Stimulated activated CD4-positive, alpha-beta T cell treated with anti-CD3 and anti-CD28 coated beads, Interleukin-4, amount 100 ng/mL, for 1 hour (primary cell): ENCODE measurements around the gene C1S.
"Not testable (repeated sequence)": the region's sequence is repeated elsewhere in the genome, so short reads cannot be mapped to it uniquely, and the experiment has no call there.

Source experiments
- DNase-seq: peaks from one replicate; pipeline ENCODE4 v3.0.0-alpha.2; 2020

The C1S gene

DNA sequence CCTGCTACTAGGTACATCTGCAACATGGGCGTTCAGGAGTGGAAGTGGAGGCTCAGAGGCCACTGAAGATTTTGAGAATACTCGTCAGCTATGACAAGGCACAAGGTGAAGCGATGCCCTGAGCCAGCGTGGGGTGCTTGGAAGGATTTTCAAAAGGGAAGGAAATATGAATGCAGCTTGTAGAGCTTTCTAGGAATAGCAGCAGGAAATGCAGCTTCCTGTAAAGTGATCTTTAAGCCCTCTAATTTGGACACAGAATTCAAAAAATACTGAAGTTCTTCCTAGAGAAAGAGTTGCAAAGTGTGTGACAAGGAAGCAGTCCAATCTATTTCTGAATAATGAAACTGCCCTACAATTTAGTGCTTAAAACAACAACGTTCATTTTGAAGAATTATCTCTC lies 13.2 kb upstream of the C1S start:
- no peak for DNase-seq

DNA sequence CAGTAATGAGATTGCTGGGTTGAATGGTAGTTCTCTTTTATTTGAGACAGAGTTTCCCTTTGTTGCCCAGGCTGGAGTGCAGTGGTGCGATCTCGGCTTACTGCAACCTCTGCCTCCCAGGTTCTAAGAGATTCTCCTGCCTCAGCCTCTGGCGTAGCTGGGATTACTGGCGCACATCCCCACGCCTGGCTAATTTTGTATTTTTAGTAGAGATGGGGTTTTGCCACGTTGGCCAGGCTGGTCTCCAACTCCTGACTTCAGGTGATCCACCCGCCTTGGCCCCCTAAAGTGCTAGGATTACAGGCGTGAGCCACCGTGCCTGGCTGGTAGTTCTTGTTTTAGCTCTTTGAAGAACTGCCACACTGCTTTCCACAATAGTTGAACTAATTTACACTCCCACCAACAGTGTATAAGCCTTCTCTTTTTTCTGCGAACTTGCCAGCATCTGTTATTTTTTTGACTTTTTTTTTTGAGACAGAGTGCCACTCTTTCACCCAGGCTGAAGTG lies 11.0 kb upstream of the C1S start:
- DNase-seq: not testable (repeated sequence)

DNA sequence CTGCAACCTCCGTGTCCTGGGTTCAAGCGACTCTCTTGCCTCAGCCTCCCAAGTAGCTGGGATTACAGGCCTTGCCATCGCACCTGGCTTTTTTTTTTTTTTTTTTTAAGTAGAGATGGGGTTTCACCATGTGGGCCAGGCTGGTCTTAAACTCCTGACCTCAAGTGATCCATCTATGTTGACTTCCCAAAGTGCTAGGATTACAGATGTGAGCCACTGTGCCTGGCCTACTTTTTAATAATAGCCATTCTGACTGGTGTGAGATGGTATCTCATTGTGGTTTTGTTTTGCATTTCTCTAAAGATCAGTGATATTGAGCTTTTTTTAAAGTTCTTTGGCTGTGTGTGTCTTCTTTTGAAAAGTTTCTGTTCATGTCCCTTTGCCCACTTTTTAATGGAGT lies 10.5 kb upstream of the C1S start:
- not testable (repeated sequence) for DNase-seq

DNA sequence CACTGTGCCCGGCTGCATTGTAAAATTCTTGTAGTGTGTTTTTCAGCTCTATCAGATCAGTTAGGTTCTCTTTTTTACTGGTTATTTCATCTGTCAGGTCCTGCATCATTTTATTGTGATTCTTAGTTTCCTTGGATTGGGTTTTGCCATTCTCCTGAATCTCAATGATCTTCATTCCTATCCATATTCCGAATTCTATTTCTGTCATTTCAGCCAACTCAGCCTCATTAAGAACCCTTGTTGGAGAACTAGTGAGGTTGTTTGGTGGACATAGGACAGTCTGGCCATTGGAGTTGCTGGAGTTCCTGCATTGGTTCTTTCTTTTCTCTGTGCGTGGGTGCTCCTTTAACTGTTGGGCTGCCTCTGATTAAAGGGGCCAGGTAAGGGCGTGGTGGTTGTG lies 5.6 kb upstream of the C1S start:
- DNase-seq: no peak

DNA sequence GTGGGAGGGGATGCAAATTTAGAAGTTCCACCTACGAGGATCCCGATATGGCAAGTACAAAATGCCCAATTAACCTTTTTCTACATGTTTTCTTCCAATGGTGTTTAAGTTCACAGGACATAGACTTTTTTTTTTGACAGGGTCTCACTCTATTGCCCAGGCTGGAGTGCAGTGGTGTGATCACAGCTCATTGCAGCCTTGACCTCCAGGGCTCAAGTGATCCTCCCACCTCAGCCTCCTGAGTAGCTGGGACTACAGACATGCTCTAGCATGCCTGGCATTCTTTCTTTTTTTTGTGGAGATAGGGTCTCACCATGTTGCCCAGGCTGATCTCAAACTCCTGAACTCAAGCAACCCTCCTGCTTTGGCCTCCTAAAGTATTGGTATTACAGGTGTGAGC lies 4.8 kb upstream of the C1S start:
- not testable (repeated sequence) for DNase-seq

DNA sequence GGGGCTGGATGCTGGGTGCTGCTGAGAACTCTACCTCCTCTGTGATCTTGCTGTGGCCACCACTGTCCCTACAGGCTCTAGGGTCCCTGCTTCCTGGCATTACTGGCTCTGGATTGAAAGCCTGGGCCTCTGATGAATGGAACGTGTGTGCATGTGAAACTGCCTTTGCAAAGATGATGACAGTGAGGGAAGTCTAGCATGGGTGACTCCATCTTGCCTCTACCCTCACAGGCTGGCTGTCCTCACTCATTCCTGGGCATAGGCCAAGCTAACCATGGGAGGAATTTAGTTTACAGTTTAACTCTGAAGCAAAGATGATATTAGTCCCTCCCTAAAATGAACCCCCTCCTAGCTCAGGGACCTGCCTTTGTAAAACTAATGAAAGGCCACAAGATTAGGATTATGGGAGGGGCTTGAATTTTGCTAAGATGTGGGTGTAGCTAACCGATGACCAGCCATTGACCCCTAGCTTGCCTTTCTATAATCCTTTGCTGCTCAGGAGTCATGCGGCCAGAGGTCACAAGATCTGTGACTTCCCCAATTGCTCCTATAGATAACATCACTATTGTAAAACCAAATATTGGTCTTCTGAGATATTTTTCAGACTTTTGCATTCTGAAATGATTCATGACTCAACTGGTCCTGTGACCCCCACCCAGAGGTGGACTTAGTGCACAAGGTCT lies 2.2 kb upstream of the C1S start:
- DNase-seq: no peak

DNA sequence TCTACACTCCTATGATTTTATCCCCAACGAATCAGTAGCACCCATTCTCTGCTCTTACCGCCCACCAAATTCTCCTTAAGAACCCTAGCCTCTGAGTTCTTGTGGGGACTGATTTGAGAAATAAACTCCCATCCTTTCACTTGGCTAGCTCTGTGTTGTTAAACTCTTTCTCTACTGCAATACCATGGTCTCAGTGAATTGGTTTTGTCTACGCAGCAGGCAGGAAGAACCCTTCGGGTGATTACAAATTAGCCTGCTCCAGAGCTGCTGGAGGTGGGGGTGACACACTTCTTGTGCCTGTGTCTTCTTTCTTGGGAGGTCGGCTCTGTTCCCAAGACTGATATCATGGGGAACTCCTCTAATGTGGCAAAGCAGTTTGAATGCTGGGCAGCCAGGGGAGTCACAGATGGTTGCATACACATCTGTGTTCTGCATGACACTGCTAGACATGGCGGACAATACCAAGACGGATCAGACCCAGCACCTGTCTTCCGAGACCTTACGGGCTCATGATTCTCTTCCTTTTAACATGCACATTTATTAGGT lies 1.6 kb upstream of the C1S start:
- DNase-seq: no peak

DNA sequence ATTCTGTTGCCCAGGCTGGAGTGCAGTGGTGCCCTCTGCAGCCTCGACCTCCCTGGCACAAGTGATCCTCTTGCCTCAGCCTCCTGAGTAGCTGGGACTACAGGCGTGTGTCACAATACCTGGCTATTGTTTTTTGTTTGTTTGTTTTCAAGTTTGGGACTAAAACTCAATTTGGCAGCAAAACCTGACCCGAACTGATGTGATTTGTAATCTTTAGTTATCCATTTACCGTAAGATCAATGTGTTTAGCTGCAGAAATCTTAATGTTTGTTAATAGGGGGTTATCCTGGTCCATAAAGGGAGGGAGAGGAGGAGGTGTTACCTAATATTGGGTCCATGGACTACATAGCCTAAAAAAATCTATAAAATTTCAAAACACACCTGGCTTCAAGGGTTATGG lies 738 bp upstream of the C1S start:
- DNase-seq: no peak

DNA sequence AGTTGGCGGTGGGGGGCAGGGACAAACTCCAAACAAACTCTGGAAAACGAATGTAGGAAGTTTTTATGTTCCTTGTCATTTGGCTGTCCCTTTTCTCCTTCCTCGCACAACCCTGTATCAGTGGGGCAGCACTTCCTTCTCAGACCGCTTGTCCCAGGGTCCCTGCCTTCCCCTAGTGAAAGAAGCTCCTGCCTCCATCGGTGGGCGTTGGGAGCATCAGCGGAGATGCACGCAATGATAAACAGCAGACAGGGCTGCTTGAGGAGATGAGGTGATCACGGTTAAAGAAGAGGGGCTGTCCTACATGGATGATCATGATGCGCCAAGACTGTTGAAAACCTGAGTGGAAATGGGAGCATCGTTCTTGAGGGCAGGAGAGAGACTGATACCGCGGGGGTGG lies 620 bp downstream of the C1S start:
- no peak for DNase-seq

DNA sequence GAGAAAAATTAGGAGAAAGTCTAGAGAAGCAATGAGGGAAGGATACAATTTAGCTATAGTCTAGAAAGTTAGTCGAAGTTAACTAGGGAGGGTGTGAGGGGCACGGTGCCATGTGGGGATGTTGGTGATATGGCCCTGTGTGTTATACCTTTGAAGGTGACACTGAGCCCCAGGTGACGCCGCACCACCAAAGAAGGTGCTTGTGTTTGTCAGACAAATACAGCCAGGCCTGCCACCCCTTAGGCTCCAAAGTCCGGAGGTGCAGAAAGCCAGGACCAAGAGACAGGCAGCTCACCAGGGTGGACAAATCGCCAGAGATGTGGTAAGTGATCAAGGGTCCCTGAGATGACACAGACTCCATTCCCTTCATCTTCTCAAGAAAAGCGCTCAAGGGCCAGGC lies 1.1 kb downstream of the C1S start:
- DNase-seq: no peak

DNA sequence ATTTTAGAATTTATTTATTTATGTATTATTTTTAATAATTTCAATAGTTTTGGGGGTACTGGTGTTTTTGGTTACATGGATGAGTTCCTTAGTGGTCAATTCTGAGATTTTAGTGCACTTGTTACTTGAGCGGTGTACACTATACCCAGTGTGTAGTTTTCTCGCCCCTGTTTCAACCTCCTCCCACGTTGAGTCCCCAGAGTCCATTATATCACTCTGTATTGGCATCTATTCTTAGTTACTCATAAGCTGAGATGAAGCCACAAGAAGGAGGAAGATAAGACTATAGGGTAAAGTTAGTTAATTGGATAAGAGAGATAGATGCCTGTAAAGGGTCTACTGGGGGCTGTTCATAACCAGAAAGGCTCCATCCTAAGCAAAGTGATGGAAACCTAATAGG lies 4.0 kb downstream of the C1S start:
- no peak for DNase-seq

DNA sequence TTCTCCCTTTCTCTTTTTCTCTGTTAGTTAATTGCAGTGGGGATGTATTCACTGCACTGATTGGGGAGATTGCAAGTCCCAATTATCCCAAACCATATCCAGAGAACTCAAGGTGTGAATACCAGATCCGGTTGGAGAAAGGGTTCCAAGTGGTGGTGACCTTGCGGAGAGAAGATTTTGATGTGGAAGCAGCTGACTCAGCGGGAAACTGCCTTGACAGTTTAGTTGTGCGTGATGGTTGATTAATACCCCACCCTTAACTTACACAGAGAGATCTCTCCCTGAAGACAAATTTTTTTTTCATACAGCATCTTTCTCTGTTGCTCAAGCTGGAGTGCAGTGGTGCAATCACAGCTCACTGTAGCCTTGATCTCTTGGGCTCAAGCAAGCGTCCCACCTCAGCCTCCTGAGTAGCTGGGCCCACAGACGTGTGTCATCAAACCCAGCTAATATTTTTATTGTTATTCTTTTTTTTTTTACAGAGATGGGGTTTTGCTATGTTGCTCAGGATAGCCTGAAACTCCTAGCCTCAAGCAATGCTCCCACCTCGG lies 4.6 kb downstream of the C1S start:
- DNase-seq: no peak

DNA sequence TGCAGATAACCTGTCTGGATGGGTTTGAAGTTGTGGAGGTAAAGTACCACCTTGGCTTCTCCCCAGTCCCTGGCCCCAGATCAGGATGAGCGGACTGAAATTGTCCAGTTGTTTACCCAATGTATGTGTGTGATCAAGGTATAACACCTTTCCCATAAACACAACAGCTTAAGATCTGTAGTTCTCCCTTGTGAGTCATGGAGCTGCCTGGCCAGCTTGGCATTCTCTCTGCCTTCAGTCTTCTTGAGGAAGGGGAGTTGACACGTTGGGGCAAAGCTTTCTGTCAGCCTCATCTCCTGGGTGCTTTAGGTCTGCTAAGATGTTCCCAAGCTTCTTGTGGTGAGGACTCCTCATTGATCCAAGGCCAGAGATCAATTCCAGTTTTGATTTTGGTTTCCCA lies 6.1 kb downstream of the C1S start:
- DNase-seq: no peak

DNA sequence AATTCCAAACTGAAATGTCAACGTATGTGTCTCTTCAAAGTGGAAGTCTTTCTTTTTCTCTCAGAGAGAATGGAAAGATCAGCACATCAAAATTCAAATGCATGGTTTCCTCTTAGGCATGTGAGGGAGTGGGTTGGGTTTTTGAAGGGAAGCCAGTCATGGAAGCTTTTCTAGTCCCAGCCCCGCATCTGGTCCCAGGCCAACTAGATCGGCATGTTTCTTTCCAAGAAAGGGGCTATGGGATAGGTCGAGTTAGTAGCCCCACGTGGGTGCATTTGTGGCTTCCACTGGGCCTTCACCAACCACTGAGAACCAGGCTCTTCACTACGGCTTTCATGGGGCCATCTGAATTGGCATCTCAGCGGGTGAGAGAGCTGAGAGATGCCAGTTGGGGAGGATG lies 6.6 kb downstream of the C1S start:
- no peak for DNase-seq

DNA sequence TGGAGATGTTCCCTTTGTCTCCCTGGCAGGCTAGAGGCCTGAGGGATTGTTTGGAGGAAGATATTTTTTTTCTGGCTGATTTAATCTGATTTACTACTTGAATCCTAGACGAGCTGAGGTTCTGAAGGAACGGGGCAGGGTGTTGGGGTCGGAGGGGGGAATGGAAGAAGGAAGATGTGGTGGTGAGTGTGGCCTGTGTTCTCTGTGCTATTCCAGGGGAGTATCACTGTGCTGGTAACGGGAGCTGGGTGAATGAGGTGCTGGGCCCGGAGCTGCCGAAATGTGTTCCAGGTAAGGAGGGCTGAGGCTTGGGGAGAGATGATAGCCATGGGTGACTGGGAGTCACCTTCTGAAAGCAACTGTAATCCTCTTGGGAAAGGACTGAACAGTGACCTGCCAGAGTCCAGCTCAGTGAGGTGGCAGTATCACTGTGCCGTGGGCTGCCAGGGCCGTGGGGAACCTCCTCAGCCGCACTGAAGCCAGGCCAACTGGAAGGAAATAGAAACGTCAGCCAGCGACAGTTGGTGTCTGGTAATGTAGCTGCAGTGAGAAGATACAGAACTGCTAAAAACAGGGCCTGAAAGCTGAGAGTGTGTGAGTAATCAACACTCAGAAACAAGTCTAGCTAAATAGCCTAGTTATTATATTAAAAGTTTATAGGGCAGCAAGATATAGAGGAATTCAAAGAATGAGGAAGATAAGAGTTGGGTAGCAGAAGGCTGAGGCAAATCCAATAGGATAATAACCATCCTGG lies 7.9 kb downstream of the C1S start:
- DNase-seq: no peak

DNA sequence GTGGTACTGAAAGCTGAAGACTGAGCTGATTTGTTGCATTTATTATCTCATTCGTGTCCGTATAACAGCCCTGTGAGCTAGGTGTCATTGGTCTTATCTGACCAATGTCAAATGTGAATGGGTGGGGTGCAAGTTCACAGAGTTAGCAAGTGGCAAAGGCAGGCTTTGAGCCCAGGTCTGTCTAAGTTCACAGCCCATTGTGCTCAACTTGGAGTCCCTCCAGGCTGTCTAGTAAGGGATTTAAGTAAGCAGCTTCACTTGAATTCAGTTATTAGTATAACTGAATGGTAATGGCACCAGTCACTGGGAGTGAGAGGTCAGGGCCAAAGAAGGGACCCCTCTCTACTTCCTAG lies 8.5 kb downstream of the C1S start:
- DNase-seq: no peak

DNA sequence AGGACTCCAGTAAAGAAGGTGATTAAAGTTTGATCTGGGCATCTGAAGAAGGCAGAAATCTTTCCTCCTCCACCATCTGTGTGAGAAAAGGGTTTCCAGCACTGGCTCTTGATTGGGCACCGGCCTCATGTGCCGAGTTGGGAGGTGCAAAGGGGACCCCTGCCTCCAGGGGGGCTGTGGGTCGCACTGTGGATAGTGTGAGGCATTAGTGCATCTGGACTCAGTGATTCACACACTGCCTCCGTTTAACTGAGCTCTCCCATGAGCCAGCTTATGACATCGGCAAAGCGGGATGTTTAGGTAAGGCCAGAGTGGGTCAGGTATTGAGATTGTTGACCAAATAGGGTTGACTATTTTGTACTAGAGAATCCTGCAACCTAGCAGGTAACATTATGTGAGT lies 8.9 kb downstream of the C1S start:
- DNase-seq: no peak

DNA sequence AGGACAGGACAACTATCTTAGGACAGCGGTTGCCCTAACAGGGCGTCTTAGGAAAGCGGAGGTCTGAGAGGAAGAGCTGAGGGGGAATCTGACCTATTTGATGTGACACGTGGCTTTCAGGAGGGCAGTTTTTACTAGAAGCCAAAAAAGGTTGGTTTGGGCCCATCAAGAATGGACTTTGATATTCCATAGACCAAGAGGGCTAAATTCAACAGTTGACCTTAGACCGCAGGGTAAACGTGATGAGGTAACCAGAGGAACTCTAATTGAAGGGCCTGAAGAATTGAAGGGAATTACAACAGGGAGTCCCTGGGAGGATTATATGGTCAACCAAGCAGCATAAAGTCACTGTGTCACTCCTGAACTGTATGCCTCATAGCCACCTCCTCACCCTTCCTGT lies 11.5 kb downstream of the C1S start:
- DNase-seq: no peak

DNA sequence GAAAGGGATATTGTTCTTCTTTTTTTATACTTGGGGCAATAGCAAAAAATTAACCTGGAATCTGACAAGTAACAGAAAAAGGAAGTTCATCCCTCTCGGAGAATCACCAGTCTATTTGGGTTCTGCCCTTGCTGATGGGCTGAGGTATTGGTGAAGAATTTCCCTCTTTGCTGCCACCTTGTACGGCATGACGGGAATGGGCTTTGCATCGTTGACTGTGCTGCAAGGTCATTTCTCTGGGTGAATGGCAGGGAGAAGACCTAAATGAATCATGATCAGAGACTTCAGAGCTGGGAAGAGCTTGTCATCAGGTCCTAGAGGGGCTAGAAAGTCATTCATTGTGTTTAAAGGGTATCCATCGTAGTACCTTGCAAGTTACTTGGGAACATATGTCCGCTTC lies 12.0 kb downstream of the C1S start:
- no peak for DNase-seq

DNA sequence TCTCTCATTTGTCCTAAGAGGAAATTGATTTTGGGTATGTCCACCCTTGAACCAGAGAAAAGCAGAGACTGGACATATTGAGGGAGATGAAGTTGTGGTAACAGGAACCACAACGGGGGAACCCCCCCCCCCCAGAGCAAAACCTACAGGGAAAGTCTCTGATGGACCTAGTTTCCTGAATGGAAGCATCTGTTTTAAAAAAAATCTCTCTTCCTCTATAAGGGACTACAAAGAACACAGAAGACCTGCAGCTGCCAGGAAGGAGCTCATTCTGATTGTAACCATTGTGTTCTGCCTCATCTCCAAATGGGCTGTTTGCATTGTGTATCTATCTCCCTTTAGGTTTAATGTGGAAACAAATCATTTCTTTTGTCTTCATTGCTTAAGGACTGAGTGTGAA lies 13.4 kb downstream of the C1S start:
- no peak for DNase-seq

DNA sequence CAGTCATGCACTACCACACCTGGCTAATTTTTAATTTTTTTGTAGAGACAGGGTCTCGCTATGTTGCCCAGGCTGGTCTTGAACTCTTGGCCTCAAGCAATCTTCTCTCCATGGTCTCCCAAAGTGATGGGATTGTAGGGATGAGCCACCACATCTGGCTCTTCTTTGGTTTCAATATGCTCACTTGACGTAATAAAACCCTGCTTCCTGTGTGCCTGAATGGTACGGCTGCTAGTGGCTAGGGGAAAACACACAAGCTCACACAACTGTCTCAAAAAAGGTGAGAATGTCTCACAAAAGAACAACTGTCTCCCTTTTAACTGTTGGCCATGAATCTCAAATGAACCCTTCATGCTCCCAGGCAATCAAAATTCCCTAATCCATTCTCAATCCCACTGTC lies 15.0 kb downstream of the C1S start:
- DNase-seq: no peak

DNA sequence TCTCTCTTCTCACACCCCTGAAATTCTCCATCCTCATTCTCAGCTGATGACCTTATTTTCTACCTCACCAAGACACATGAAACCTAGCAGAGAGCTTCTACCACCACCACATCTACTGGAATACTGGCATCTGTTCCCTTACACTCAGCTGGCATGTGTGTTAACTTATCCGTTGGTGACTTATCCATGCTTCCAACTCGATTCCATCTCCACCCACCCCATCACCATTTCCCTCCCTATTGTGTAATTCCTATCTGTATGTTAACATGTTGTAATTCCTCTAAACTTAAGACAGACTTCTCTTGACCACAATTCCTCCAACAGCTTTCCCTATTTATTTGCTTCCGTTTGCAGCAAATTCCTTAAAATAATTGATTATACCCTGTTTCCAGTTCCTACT lies 15.4 kb downstream of the C1S start:
- no peak for DNase-seq

DNA sequence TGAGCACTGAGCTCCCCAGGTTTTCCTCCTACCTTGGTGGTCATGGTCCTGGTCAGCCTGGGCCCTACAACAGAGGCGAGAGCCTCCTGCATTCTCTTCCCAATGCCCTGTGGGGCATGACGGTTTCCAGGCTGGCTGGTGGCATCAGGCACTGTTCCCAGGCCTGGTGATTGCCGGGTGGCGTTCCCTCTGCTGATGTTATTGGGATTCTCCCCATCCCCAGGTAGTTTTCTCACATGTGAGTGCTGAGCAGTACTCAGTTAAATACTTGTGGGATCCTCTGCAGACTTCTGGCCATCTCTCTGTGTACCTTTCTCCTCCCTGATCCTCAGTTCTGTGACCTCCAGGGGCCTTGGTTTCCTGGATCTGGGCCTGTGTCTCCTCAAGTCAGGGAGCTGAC lies 16.0 kb downstream of the C1S start:
- no peak for DNase-seq

DNA sequence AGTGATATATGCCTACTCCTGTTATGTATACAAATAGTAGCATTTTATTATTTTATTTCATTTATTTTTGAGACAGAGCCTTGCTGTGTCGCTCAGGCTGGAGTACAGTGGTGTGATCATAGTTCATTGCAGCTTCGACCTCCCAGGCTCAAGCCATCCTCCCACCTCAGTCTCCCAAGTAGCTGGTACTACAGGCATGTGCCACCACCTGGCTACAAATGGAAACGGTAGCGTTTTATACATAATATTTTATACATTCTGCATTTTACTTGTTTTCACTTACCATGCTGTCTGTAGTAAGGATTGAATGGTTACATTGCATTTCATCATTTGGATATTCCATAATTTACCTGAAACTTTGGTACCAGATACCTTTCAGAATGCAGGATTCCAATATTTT lies 17.6 kb downstream of the C1S start:
- DNase-seq: no peak

DNA sequence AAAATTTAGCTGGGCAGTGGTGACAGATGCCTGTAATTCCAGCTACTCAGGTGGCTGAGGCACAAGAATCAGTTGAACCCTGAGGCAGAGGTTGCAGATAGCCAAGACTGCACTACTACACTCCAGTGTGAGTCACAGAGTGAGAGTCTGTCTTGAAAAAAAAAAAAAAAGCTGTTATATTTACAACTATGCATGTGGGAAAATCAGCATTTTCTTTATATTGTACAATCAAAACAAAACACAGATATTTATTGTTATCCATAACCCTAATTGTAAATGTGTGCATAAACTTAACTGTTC lies 19.3 kb downstream of the C1S start:
- DNase-seq: no peak
